Activated CD4-positive, alpha-beta memory T cell treated with anti-CD3 and anti-CD28 coated beads for 36 hours (primary cell): ENCODE results near the gene CRYZ. TPM values are rescaled to one million over a fixed set of nuclear protein-coding genes. Genes with fewer than 3 reads are reported as not detected.

ENCODE experiments used
- CTCF ChIA-PET: fragments of 350-600 bp; sonication (Branson Sonifier 250); formaldehyde crosslinking; loops from one replicate; lab custom pipeline; 2021; ENCODE audit warnings: antibody characterized with exemption, inconsistent platforms; lab: Charles Lee
- POLR2A ChIA-PET: fragments of 350-600 bp; sonication (Branson Sonifier 250); formaldehyde crosslinking; loops from one replicate; lab custom pipeline; 2021; ENCODE audit warnings: antibody characterized with exemption; lab: Charles Lee
- DNase-seq: peaks from one replicate; pipeline ENCODE4 v3.0.0-alpha.2; 2020
- H3K27ac Mint-ChIP-seq: one replicate; pipeline ENCODE4 v1.8.0; 2021; ENCODE audit warnings: mixed read lengths
- H3K27me3 Mint-ChIP-seq: one replicate; pipeline ENCODE4 v1.8.0; 2021; ENCODE audit warnings: mixed read lengths
- H3K36me3 Mint-ChIP-seq: one replicate; pipeline ENCODE4 v1.8.0; 2021; ENCODE audit warnings: mixed read lengths
- H3K4me1 Mint-ChIP-seq: one replicate; pipeline ENCODE4 v1.8.0; 2021; ENCODE audit warnings: low read depth, mixed read lengths
- H3K4me3 Mint-ChIP-seq: one replicate; pipeline ENCODE4 v1.8.0; 2021; ENCODE audit warnings: mild to moderate bottlenecking, mixed read lengths
- H3K9me3 Mint-ChIP-seq: one replicate; pipeline ENCODE4 v1.8.0; 2021; ENCODE audit warnings: mixed read lengths
- intact Hi-C: fragments of 100-400 bp; cut with micrococcal nuclease; formaldehyde crosslinking; loops from one replicate; pipeline ENCODE4 v1.15.1; 2023
- total RNA-seq, 2 experiments: library from RNA; stranded (reverse); gene quantifications; one replicate each; pipeline ENCODE4 v1.2.3, GENCODE V29; 2021

Gene CRYZ
- total RNA-seq, 2 experiments from 2014 or later = 22.0 to 22.5 TPM

DNA sequence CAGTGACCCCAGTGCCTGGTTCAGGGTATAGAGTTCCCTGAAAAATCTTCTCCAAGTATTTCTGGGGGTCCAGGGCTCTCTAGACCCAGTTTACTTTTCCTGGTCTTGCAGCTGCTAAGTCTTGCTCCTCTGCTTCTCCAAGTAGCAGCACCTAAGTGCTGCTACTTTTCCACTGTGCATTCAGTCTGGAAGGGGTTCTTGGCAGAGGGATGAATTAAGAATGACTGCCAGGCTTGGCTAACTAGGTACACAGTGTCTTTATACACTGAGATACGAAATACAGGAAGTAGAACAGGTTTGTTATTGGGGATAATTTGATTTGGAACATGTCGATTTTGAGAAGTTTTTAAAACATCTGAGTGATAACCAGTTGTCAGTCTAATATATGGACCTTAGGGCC is 35.0 kb downstream of the CRYZ start:
- H3K4me3 Mint-ChIP-seq = no peak overlapping the region
- no peak for DNase-seq
- ChIA-PET CTCF (interaction anchor here (1.6 kb wide), 1 partner anchor 11 kb away, joined by 6 read pairs; no protein-coding TSS in a partner anchor), POLR2A (no interaction called here)
- H3K4me1 Mint-ChIP-seq = no peaks in the 10 kb centered on the region
- no peak overlapping the region for H3K27ac Mint-ChIP-seq
- H3K9me3 Mint-ChIP-seq = no peaks in the 10 kb centered on the region
- intact Hi-C loops = no loop called here
- H3K27me3 Mint-ChIP-seq = no peaks in the 10 kb centered on the region
- peaks cover 1% of the 10 kb centered on the region for H3K36me3 Mint-ChIP-seq

DNA sequence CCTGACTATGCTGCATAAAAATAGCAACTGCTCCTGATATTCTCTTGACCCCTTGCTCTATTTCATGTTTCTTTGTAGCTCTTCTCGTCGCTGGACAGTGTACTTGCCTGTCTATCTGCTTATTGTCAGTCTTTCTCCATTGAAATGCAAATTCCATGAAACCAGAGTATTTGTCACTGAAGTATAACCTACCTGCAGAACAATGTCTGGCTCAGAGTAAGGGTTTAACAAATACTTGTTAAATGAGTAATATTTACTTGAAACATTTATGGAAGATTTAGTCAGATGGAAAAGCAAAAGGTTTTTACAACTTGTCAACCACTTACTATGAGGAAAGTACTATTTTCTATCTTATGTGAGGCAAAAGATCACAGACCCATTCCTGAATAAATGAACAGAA is 39.4 kb downstream of the CRYZ start:
- Mint-ChIP-seq H3K4me1 (no peaks in the 10 kb centered on the region), H3K27me3 (peaks cover 2% of the 10 kb centered on the region), H3K9me3 (no peaks in the 10 kb centered on the region), H3K27ac (no peak overlapping the region), H3K36me3 (no peaks in the 10 kb centered on the region), H3K4me3 (no peak overlapping the region)
- ChIA-PET CTCF (interaction anchor here (0.7 kb wide), 1 partner anchor 40 kb away, joined by 3 read pairs; no protein-coding TSS in a partner anchor), POLR2A (no interaction called here)
- no peak for DNase-seq
- intact Hi-C loops = no loop called here

DNA sequence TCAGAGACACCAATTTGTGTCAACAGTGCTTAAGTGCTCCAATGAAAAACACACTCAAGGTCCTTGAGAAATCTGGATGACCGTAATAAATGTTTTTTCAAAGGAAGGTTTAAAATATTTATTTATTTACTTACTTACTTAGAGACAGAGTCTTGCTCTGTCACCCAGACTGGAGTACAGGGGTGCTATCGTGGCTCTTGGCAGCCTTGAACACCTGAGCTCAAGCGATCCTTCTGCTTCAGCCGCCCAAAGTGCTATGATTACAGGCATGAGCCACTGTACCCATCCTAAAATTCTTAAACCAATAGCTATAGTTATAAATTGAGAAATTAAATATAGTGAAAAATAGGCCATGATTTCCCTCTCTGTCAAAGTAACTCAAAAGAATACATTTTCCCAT is 41.9 kb downstream of the CRYZ start:
- no peak for DNase-seq
- no peak overlapping the region for H3K4me3 Mint-ChIP-seq
- POLR2A ChIA-PET = no interaction called here

DNA sequence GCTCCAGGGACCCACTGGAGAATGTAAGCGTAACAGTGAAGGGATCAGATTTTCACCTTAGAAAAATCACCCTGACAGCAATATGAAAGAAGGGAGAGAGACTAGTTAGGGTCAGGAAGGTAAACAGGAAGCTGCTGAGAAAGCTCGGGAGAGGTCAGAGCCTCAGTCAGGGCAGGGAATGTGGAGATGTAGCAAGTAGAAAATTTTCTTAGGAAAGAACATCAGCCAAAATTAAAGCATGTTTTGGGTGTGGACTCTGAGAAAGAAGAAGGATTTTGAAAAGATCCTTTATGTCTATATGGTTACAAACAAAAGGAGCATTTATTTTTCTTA is 42.5 kb downstream of the CRYZ start:
- Mint-ChIP-seq H3K4me3 (no peak overlapping the region), H3K9me3 (no peaks in the 10 kb centered on the region), H3K27me3 (peaks cover 2% of the 10 kb centered on the region), H3K27ac (no peak overlapping the region), H3K36me3 (no peaks in the 10 kb centered on the region), H3K4me1 (no peaks in the 10 kb centered on the region)
- intact Hi-C loops = loop anchor here (2.0 kb wide), 1 partner anchor 42 kb away; the partner anchor contains the start of genes CRYZ and TYW3
- POLR2A ChIA-PET = no interaction called here
- CTCF ChIA-PET = interaction anchor here (1.0 to 2.4 kb wide), 14 partner anchors 8 to 692 kb away, joined by 3 to 18 read pairs (median 4); partner anchors contain the start of genes CRYZ and TYW3
- DNase-seq = no peak

More for the DNA sequence above, 41.9 kb downstream of the CRYZ start:
- CTCF ChIA-PET = interaction anchor here (1.7 kb wide), 1 partner anchor 43 kb away, joined by 6 read pairs; the partner anchor contains the start of genes CRYZ and TYW3
- H3K4me1 Mint-ChIP-seq = no peaks in the 10 kb centered on the region
- peaks cover 2% of the 10 kb centered on the region for H3K27me3 Mint-ChIP-seq
- H3K9me3 Mint-ChIP-seq = no peaks in the 10 kb centered on the region
- intact Hi-C loops = loop anchor here (2.0 kb wide), 1 partner anchor 42 kb away; the partner anchor contains the start of genes CRYZ and TYW3
- no peaks in the 10 kb centered on the region for H3K36me3 Mint-ChIP-seq
- no peak overlapping the region for H3K27ac Mint-ChIP-seq

DNA sequence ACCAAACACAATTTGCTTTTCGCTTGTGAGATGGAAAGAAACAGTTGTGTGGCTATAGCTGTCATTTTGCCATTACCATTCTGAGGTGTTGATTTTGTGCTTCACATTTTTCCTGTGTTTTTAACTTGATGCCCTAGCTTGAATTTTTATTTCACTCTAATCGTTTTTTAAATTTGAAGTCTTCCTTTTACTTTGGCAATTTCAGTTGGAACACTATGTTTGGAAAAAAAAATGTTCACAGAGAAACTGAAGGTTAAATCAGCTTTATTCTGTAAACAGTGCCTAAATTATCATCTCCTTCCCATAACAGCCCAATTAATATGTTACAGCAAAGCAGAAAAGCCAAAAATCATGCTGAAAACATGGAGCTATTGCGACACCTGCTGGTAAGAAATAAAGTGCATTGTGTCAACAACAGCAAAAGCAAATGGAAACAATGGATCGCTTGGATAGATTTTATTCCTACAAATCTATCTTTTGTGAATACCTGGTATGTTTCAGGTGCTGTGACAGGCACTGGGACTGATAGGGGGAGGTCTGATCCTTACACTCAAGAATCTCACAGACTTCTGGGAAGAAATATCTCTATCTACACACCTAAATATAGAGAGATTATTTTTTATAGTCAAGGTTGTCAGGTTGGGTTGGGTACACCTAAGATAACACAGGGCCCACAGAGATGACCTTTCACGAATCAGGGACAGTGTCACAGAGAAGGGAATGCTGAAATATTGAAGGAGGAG is 43.1 kb downstream of the CRYZ start:
- intact Hi-C loops = loop anchor here (2.0 to 10.0 kb wide), 2 partner anchors 43 to 675 kb away; partner anchors contain the start of genes CRYZ and TYW3
- CTCF ChIA-PET = interaction anchor here (0.6 to 2.4 kb wide), 25 partner anchors 9 to 850 kb away, joined by 3 to 18 read pairs (median 4); partner anchors contain the start of genes CRYZ and TYW3
- H3K27ac Mint-ChIP-seq = no peak overlapping the region
- H3K27me3 Mint-ChIP-seq = peaks cover 2% of the 10 kb centered on the region
- no peak overlapping the region for H3K4me3 Mint-ChIP-seq
- peak; percentile 42 for DNase-seq
- no peaks in the 10 kb centered on the region for H3K9me3 Mint-ChIP-seq
- no peaks in the 10 kb centered on the region for H3K36me3 Mint-ChIP-seq
- H3K4me1 Mint-ChIP-seq = no peaks in the 10 kb centered on the region
- POLR2A ChIA-PET = no interaction called here

DNA sequence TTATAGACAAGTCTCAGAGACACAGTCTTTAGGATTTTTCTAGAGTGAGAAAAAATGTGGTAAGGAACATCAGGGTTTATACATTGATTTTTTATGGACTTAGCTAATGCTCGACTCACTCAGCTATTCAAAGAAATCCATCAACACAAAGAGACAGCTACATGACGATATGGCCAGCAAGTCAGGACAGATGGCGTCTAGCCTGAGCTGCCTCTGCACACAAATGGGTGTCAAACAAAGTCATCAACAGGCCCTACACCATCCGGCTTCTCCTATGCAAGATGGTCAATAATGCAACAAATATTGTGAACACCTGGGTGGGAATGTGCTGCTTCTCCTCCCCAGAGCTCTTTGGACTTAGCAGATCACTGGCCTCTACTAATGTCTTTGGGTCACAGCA is 45.9 kb downstream of the CRYZ start:
- ChIA-PET CTCF (interaction anchor here (0.8 to 1.5 kb wide), 3 partner anchors 12 to 46 kb away, joined by 3 to 6 read pairs (median 4); partner anchors contain the start of genes CRYZ and TYW3), POLR2A (interaction anchor here (0.6 kb wide), 1 partner anchor 945 kb away, joined by 5 read pairs; no protein-coding TSS in a partner anchor)
- intact Hi-C loops = loop anchor here (10.0 kb wide), 1 partner anchor 672 kb away; no protein-coding TSS in a partner anchor
- Mint-ChIP-seq H3K4me1 (no peaks in the 10 kb centered on the region), H3K36me3 (no peaks in the 10 kb centered on the region), H3K9me3 (no peaks in the 10 kb centered on the region), H3K27me3 (peaks cover 5% of the 10 kb centered on the region), H3K27ac (no peak overlapping the region), H3K4me3 (no peak overlapping the region)
- no peak for DNase-seq

DNA sequence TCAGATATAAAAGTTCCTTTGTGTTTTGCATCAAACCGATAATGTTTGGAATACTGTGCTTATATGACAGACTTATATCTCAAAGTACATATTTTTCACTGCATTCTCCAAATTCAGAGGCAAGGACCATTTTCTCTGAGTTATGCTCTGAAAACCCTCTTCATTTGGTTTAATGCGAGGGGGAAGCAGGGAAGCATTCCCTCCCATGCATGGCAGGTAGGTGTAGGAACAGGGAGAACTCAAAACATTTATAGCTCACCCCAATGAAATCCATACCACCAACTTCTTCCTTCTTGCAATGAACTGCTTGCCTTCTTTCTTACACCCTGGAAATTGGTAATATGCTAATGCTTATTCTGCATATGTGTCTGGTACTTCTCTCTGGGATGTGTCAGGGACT is 48.5 kb downstream of the CRYZ start:
- POLR2A ChIA-PET = no interaction called here
- H3K27ac Mint-ChIP-seq = no peak overlapping the region
- no peaks in the 10 kb centered on the region for H3K9me3 Mint-ChIP-seq
- H3K4me1 Mint-ChIP-seq = peaks cover 5% of the 10 kb centered on the region
- no peak overlapping the region for H3K4me3 Mint-ChIP-seq
- intact Hi-C loops = loop anchor here (5.0 to 10.0 kb wide), 3 partner anchors 48 to 670 kb away; partner anchors contain the start of genes CRYZ, FPGT, LRRIQ3 and TYW3
- peaks cover 6% of the 10 kb centered on the region for H3K27me3 Mint-ChIP-seq
- no peak for DNase-seq
- H3K36me3 Mint-ChIP-seq = no peaks in the 10 kb centered on the region
- CTCF ChIA-PET = no interaction called here

DNA sequence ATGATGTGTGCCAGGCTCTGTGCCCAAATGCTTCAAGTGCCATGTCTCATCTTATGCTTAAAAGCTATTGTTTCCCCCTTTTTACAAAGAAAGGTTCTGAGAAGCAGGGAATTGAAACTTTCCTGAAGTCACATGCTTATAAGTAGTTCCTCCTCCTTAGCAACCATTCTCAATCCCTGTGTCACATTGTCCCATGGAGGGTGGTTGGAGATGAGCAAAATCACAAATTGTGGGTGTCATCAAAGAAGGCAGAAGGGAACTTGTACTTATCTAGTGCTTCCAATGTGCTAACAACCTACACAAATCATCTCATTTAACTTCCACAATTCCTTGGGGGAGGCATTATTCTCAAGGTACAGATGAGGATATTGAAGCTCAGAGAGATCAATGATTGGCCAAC is 49.2 kb downstream of the CRYZ start:
- intact Hi-C loops = loop anchor here (5.0 to 10.0 kb wide), 3 partner anchors 49 to 669 kb away; partner anchors contain the start of genes CRYZ, FPGT, LRRIQ3 and TYW3
- Mint-ChIP-seq H3K27me3 (peaks cover 9% of the 10 kb centered on the region), H3K36me3 (no peaks in the 10 kb centered on the region)

GRCh38 chr1:74681851-74682250 is 51.0 kb downstream of the CRYZ start:
- H3K9me3 Mint-ChIP-seq = no peaks in the 10 kb centered on the region
- ChIA-PET CTCF (interaction anchor here (3.6 kb wide), 1 partner anchor 7 kb away, joined by 16 read pairs; no protein-coding TSS in a partner anchor), POLR2A (no interaction called here)
- H3K27ac Mint-ChIP-seq = no peak overlapping the region
- H3K4me1 Mint-ChIP-seq = peaks cover 5% of the 10 kb centered on the region
- peaks cover 15% of the 10 kb centered on the region for H3K27me3 Mint-ChIP-seq
- intact Hi-C loops = loop anchor here (5.0 to 10.0 kb wide), 3 partner anchors 50 to 667 kb away; partner anchors contain the start of genes CRYZ, FPGT, LRRIQ3 and TYW3
- DNase-seq = no peak
- no peak overlapping the region for H3K4me3 Mint-ChIP-seq
- H3K36me3 Mint-ChIP-seq = no peaks in the 10 kb centered on the region

More for the DNA sequence above, 49.2 kb downstream of the CRYZ start:
- Mint-ChIP-seq H3K9me3 (no peaks in the 10 kb centered on the region), H3K4me3 (no peak overlapping the region), H3K27ac (no peak overlapping the region), H3K4me1 (peaks cover 5% of the 10 kb centered on the region)
- DNase-seq = no peak
- CTCF ChIA-PET = no interaction called here
- POLR2A ChIA-PET = no interaction called here

DNA sequence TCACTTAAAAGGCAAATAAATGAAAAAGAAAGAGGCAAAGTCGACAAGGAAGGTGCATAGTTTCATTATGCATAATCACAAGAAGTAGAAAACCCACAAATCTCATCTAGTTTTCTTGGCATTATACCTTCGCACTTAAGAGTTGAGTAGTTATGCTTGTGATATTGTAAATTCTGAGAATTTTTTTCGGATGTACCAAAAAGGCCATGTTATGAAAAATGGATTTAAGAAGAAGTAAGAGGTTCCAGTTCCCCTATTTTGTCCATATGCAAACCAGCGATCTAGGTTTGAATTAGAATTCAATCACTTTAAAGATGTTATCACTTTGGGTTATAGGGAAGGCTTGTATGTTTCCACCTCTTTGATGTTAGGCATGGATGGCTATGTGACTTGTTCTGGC is 51.4 kb downstream of the CRYZ start:
- DNase-seq = no peak
- no peaks in the 10 kb centered on the region for H3K9me3 Mint-ChIP-seq
- H3K27me3 Mint-ChIP-seq = peaks cover 15% of the 10 kb centered on the region
- ChIA-PET POLR2A (no interaction called here), CTCF (interaction anchor here (3.6 kb wide), 1 partner anchor 8 kb away, joined by 16 read pairs; no protein-coding TSS in a partner anchor)
- H3K36me3 Mint-ChIP-seq = no peaks in the 10 kb centered on the region
- peaks cover 5% of the 10 kb centered on the region for H3K4me1 Mint-ChIP-seq
- no peak overlapping the region for H3K27ac Mint-ChIP-seq
- H3K4me3 Mint-ChIP-seq = no peak overlapping the region
- intact Hi-C loops = loop anchor here (5.0 to 10.0 kb wide), 3 partner anchors 51 to 667 kb away; partner anchors contain the start of genes CRYZ, FPGT, LRRIQ3 and TYW3

DNA sequence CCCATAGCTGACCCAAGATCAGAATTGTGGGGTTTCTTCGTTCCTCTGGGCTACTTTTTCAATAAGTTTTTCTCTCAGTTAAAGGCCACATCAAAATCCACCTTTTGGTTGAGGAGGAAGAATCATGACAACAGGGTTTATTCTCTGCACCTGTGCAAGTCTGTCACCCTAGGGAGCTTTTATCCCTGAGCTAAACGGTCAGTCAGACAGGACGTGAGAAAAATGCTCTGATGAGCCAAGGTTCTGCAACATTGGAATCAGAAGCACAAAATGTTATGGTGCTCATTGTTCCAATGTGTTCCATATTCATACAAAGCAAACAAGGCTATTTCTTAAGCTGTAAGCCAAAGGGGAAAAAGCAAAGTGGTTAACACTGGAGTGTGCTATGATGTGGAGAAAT is 51.8 kb downstream of the CRYZ start:
- ChIA-PET POLR2A (no interaction called here), CTCF (interaction anchor here (3.6 kb wide), 1 partner anchor 8 kb away, joined by 16 read pairs; no protein-coding TSS in a partner anchor)
- H3K9me3 Mint-ChIP-seq = no peaks in the 10 kb centered on the region
- peaks cover 16% of the 10 kb centered on the region for H3K27me3 Mint-ChIP-seq
- H3K27ac Mint-ChIP-seq = no peak overlapping the region
- H3K36me3 Mint-ChIP-seq = no peaks in the 10 kb centered on the region
- no peak overlapping the region for H3K4me3 Mint-ChIP-seq
- peaks cover 5% of the 10 kb centered on the region for H3K4me1 Mint-ChIP-seq
- DNase-seq = no peak
- intact Hi-C loops = loop anchor here (5.0 to 10.0 kb wide), 3 partner anchors 51 to 666 kb away; partner anchors contain the start of genes CRYZ, FPGT, LRRIQ3 and TYW3

DNA sequence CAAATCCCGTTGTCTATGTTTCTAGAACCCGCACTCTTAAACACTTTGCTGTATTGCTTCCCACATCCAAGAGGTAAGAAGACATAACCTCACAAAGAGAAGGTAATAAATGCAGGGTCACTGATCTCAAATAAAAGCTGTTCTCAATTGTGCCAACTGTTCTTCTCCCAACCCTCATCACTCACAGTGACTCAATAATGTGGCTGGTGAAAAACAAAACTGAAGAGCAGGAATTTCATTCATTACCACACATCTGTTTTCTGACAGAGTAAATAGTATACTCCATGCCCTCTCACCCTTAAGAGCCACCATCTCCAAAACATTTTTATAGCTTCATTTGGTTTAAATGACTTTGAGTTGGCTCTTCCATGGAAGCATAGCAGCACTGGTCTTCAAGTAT is 53.0 kb downstream of the CRYZ start:
- Mint-ChIP-seq H3K9me3 (no peaks in the 10 kb centered on the region), H3K27me3 (peaks cover 17% of the 10 kb centered on the region), H3K36me3 (no peaks in the 10 kb centered on the region), H3K4me3 (no peak overlapping the region), H3K4me1 (peaks cover 5% of the 10 kb centered on the region), H3K27ac (no peak overlapping the region)
- intact Hi-C loops = loop anchor here (5.0 to 10.0 kb wide), 3 partner anchors 52 to 665 kb away; partner anchors contain the start of genes CRYZ, FPGT, LRRIQ3 and TYW3
- DNase-seq = no peak
- POLR2A ChIA-PET = no interaction called here
- CTCF ChIA-PET = interaction anchor here (0.8 to 3.6 kb wide), 2 partner anchors 10 to 841 kb away, joined by 3 to 16 read pairs; no protein-coding TSS in a partner anchor
